Stimulated activated CD4-positive, alpha-beta T cell treated with anti-CD3 and anti-CD28 coated beads, Interleukin-15, amount 100 ng/mL, for 48 hours (primary cell): ENCODE data around the gene HIC2.
"Not testable (repeated sequence)": the region's sequence is repeated elsewhere in the genome, so short reads cannot be mapped to it uniquely, and the experiment has no call there.

Source experiments
- DNase-seq, 2 donors: peaks; one replicate each; pipeline ENCODE4 v3.0.0-alpha.2; 2020; ENCODE audit warnings: low read depth in 2 of 2

The HIC2 gene

GRCh38 chr22:21417227-21417746 is at the start of gene HIC2:
Gene HIC2 (plus strand): TSS chr22:21417371. CDS start chr22:21442832, 25,461 bp downstream.
- DNase-seq = not testable (repeated sequence)

- DNase-seq = not testable (repeated sequence)
These were observed 48.4 kb upstream of the HIC2 start for GRCh38 chr22:21368603-21369310.

GRCh38 chr22:21375880-21376279 is 41.3 kb upstream of the HIC2 start:
- DNase-seq = not testable (repeated sequence)

GRCh38 chr22:21383701-21384467 is 33.3 kb upstream of the HIC2 start, which contains the start of gene RIMBP3B:
Gene RIMBP3B (plus strand): TSS chr22:21383751. CDS start chr22:21383859, 108 bp downstream.
- not testable (repeated sequence) for DNase-seq

GRCh38 chr22:21384468-21385357 is 32.5 kb upstream of the HIC2 start:
- not testable (repeated sequence) for DNase-seq

GRCh38 chr22:21389480-21389879 is 27.7 kb upstream of the HIC2 start:
- DNase-seq = not testable (repeated sequence)

- not testable (repeated sequence) for DNase-seq
These were observed 27.2 kb upstream of the HIC2 start for GRCh38 chr22:21390013-21390412.

- not testable (repeated sequence) for DNase-seq
These were observed 22.6 kb upstream of the HIC2 start for GRCh38 chr22:21394613-21395012.

GRCh38 chr22:21401197-21401969 is 15.8 kb upstream of the HIC2 start:
- DNase-seq = not testable (repeated sequence)

GRCh38 chr22:21402763-21403314 is 14.3 kb upstream of the HIC2 start:
- DNase-seq = not testable (repeated sequence)

GRCh38 chr22:21407139-21407538 is 10.0 kb upstream of the HIC2 start:
- DNase-seq = not testable (repeated sequence)

GRCh38 chr22:21407792-21408191 is 9.4 kb upstream of the HIC2 start:
- DNase-seq = not testable (repeated sequence)

- DNase-seq = not testable (repeated sequence)
These were observed 796 bp upstream of the HIC2 start for GRCh38 chr22:21416375-21416774.

GRCh38 chr22:21417853-21418252 is 682 bp downstream of the HIC2 start:
- not testable (repeated sequence) for DNase-seq

GRCh38 chr22:21418974-21419638 is 1.9 kb downstream of the HIC2 start:
- DNase-seq = not testable (repeated sequence)

- DNase-seq = not testable (repeated sequence)
These were observed 3.1 kb downstream of the HIC2 start for GRCh38 chr22:21420180-21420763.

- DNase-seq = not testable (repeated sequence)
These were observed 7.0 kb downstream of the HIC2 start for GRCh38 chr22:21424084-21424709.

- DNase-seq = not testable (repeated sequence)
These were observed 17.4 kb downstream of the HIC2 start for GRCh38 chr22:21434378-21435233.
